Bronchial epithelial cell (primary cell): ENCODE measurements around the gene MMD. TPM values are rescaled to one million over a fixed set of nuclear protein-coding genes. Genes with fewer than 3 reads are reported as not detected.

Experiments
- DNase-seq: peaks from one replicate; pipeline ENCODE4 v3.0.0-alpha.2; 2010; ENCODE audit warnings: low read depth
- FAIRE-seq: peaks from 2 replicates; lab custom pipeline; 2011; peaks lifted over from hg19 to GRCh38; lab: Jason Lieb, UNC
- H3K27me3 ChIP-seq: 2 replicates; pipeline ENCODE4 v1.5.1; 2011; ENCODE audit warnings: low read length; ENCODE audit not compliant: control insufficient read depth, insufficient read depth
- H3K36me3 ChIP-seq: 2 replicates; pipeline ENCODE4 v1.5.1; 2011; ENCODE audit warnings: low read length; ENCODE audit not compliant: control insufficient read depth, insufficient read depth
- H3K4me3 ChIP-seq: 2 replicates; pipeline ENCODE4 v1.5.1; 2011; ENCODE audit warnings: mild to moderate bottlenecking, low read depth, low read length, control low read depth
- total RNA-seq: library from RNA; depleted of rRNA; stranded (reverse); fragments of >200 nt; gene quantifications from 2 replicates; pipeline ENCODE4 v1.2.1, GENCODE V29; 2014
- TF ChIP-seq, protein P1 (sequence below): IDR thresholded peaks from 2 replicates; pipeline ENCODE4 v1.5.1; 2011; ENCODE audit warnings: mild to moderate bottlenecking, moderate library complexity, low read length, control low read depth, inconsistent platforms; ENCODE audit not compliant: insufficient read depth, severe bottlenecking

MMD gene
- total RNA-seq, 1 donor from 2014 or later: 6.3 TPM

DNA sequence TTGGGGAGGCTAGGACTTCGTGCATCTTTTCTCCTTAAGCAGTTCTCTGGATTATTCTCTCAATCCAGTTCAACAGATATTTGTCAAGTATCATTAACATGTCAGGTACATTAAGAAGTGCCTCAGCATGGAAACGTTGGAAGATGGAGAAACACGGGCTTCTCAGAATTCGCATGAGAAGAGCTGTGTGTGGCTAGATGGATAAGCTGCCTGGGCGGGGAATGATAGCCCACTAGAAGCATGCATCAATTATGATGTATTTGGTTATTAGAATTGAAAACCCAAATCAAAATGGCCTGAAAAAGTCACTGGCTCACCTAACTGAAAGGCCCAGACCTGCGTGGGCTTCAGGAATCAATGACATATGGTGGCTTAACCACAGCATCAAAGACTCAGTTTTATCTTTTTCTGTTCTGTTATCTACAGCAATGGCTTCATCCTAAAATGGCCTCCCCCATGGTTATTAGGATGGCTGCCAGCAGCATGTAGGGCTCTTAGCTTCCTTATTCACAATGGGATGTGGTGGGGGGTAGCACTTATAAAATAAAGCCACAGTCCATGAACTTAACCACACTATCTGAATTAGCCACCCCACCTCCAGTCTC is 43.9 kb downstream of the MMD start:
- DNase-seq: no peak
- H3K36me3 ChIP-seq: no peaks in the 10 kb centered on the region
- no peak for FAIRE-seq
- TF ChIP-seq, protein P1, sequence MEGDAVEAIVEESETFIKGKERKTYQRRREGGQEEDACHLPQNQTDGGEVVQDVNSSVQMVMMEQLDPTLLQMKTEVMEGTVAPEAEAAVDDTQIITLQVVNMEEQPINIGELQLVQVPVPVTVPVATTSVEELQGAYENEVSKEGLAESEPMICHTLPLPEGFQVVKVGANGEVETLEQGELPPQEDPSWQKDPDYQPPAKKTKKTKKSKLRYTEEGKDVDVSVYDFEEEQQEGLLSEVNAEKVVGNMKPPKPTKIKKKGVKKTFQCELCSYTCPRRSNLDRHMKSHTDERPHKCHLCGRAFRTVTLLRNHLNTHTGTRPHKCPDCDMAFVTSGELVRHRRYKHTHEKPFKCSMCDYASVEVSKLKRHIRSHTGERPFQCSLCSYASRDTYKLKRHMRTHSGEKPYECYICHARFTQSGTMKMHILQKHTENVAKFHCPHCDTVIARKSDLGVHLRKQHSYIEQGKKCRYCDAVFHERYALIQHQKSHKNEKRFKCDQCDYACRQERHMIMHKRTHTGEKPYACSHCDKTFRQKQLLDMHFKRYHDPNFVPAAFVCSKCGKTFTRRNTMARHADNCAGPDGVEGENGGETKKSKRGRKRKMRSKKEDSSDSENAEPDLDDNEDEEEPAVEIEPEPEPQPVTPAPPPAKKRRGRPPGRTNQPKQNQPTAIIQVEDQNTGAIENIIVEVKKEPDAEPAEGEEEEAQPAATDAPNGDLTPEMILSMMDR: no peak
- H3K4me3 ChIP-seq: no peak overlapping the region
- no peaks in the 10 kb centered on the region for H3K27me3 ChIP-seq

DNA sequence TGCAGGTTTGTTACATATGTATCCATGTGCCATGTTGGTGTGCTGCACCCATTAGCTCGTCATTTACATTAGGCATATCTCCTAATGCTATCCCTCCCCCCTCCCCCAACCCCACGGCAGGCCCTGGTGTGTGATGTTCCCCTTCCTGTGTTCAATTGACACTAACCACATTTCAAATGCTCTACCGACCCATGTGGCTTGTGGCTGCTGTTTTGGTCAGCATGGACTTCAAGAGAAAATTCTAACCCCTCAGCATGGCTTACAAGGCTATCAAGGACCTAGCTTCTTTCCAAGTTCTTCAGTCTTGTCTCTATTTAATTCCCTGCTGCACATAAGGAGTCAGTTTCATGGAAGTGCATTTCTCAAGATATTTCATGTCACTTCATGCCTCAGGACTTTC is 52.9 kb downstream of the MMD start:
- FAIRE-seq: no peak
- no peaks in the 10 kb centered on the region for H3K27me3 ChIP-seq
- H3K36me3 ChIP-seq: no peaks in the 10 kb centered on the region
- TF ChIP-seq, protein P1: no peak
- DNase-seq: no peak
- no peak overlapping the region for H3K4me3 ChIP-seq

DNA sequence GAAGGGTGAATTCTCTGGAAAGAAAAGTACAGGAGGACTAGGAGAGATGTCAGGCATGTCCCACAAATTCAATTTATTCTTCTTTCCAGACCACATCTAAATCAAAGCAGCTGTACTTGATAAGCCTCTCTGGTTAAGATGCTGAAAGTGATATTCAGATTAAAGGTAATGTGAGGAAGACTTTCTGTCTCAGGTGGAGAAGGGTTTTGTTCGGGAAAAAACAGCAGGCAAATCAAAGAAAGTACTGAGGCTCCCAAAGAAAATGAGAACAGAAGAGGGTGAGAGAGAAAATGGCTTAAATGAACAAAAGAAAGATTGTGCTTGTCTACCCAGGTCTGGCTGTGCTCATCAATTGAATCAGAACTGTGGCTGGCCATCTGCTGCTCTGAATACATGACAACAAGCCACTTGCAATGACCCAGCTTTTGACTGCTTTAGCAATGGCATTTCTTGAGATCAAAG is 55.6 kb downstream of the MMD start:
- no peaks in the 10 kb centered on the region for H3K27me3 ChIP-seq
- no peak overlapping the region for H3K4me3 ChIP-seq
- TF ChIP-seq, protein P1: no peak
- FAIRE-seq (no peak), DNase-seq (no peak)
- no peaks in the 10 kb centered on the region for H3K36me3 ChIP-seq

DNA sequence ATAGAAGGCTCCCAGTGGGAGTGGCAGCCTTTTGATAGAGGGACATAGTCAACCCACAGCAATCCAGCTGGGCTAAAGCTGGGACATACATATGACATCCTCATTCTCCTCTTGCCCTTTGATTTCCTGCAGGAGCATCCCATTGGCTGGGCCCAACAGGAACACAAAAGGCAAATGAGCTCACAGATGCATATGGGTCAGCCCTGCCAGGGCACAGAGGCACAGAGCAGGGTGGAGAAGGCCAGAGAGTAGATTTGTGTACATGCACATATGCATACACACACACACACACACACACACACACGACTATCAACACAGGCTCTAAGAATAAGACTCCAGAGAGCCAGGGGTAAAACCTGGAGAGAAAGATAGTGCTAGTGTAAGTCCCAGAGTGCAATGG is 58.6 kb downstream of the MMD start:
- TF ChIP-seq, protein P1: no peak

DNA sequence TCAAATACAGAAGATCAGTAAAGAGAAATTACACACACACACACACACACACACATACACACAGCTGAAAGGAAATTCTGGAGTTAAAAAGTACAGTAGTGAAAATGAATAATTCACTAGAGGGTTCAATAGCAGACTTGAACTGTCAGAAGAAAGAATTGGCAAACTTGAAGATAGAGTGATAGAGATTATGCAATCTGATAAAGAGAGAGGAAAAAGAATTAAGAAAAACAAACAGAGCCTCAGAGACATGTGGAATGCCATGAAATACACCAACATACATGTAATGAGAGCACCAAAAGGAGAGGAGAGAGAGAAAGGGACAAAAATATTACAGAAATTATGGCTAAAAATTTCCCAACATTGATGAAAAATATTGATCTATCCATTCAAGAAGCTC is 60.7 kb downstream of the MMD start:
- no peaks in the 10 kb centered on the region for H3K36me3 ChIP-seq
- DNase-seq (no peak), FAIRE-seq (no peak)
- no peaks in the 10 kb centered on the region for H3K27me3 ChIP-seq
- no peak overlapping the region for H3K4me3 ChIP-seq
- TF ChIP-seq, protein P1: no peak

More for the DNA sequence above, 58.6 kb downstream of the MMD start:
- H3K36me3 ChIP-seq: no peaks in the 10 kb centered on the region
- no peak for FAIRE-seq
- no peak for DNase-seq
- no peak overlapping the region for H3K4me3 ChIP-seq
- H3K27me3 ChIP-seq: no peaks in the 10 kb centered on the region
